T-cell (primary cell): ENCODE data around the gene PLEKHG5. TPM values are rescaled to one million over a fixed set of nuclear protein-coding genes. Genes with fewer than 3 reads are reported as not detected.

ENCODE experiments used
- ATAC-seq, 4 experiments: fragments of 200-7000 bp in 3 of 4; fragments of 150-1000 bp in 1 of 4; cut with Tn5 transposase; replicated peaks in 1 of 4; 1 replicate in 3 of 4; 2 replicates in 1 of 4; pipeline ENCODE4 v1.10.0; 2021; ENCODE audit warnings: moderate library complexity in 3 of 4, mild to moderate bottlenecking in 2 of 4, moderate number of reproducible peaks in 1 of 4
- CTCF ChIA-PET, 2 donors: fragments of 300-600 bp; sonication (Branson Sonifier 250); formaldehyde crosslinking; loops; one replicate each; lab custom pipeline; 2022; ENCODE audit warnings: antibody characterized with exemption in 2 of 2; lab: Charles Lee
- POLR2A ChIA-PET, 2 donors: fragments of 300-600 bp; sonication (Branson Sonifier 250); formaldehyde crosslinking; loops; one replicate each; lab custom pipeline; 2022; ENCODE audit warnings: antibody characterized with exemption in 2 of 2; lab: Charles Lee
- DNase-seq, 35 experiments: peaks; one replicate each; pipeline versions ENCODE4 v3.0.0 to v3.0.0-alpha.2; 2013 to 2023
- H3K27ac ChIP-seq: one replicate; pipeline ENCODE4 v1.5.1; 2013; ENCODE audit warnings: low read length
- H3K27me3 ChIP-seq, 2 experiments: replicated peaks in 1 of 2; 1 replicate in 1 of 2; 2 replicates in 1 of 2; pipeline versions ENCODE4 v1.6.1 to v1.7.0; 2013; ENCODE audit warnings: low read length in 1 of 2, mixed read lengths in 1 of 2; ENCODE audit not compliant: control insufficient read depth in 2 of 2, insufficient read depth in 2 of 2; ENCODE audit errors: extremely low read depth in 1 of 2
- H3K36me3 ChIP-seq, 2 donors: 1 replicate in 1 of 2; 2 replicates in 1 of 2; pipeline versions ENCODE4 v1.6.1 to v1.7.0; 2013; ENCODE audit warnings: low read length in 1 of 2; ENCODE audit not compliant: control insufficient read depth in 2 of 2, insufficient read depth in 1 of 2; ENCODE audit errors: extremely low read depth in 1 of 2
- H3K4me1 ChIP-seq, 2 experiments: 1 replicate in 1 of 2; 2 replicates in 1 of 2; pipeline versions ENCODE4 v1.6.1 to v1.7.0; 2013; ENCODE audit warnings: low read length in 2 of 2, mixed read lengths in 1 of 2; ENCODE audit not compliant: insufficient read depth in 2 of 2, control insufficient read depth in 1 of 2; ENCODE audit errors: extremely low read depth in 1 of 2
- H3K4me3 ChIP-seq, 2 donors: 1 replicate in 1 of 2; 2 replicates in 1 of 2; pipeline versions ENCODE4 v1.5.1 to v1.7.0; 2013; ENCODE audit warnings: mild to moderate bottlenecking in 2 of 2, low read length in 1 of 2, moderate library complexity in 1 of 2; ENCODE audit not compliant: control insufficient read depth in 1 of 2; ENCODE audit errors: extremely low read depth in 1 of 2
- H3K9me3 ChIP-seq: 2 replicates; pipeline ENCODE4 v1.7.0; 2013
- H3K27ac Mint-ChIP-seq, 2 donors: one replicate each; pipeline ENCODE4 v1.8.0; 2020 to 2021; ENCODE audit warnings: mild to moderate bottlenecking in 2 of 2, mixed read lengths in 2 of 2
- H3K27me3 Mint-ChIP-seq, 2 donors: one replicate each; pipeline ENCODE4 v1.8.0; 2021 to 2022; ENCODE audit warnings: mixed read lengths in 2 of 2
- H3K36me3 Mint-ChIP-seq: one replicate; pipeline ENCODE4 v1.8.0; 2021; ENCODE audit warnings: mixed read lengths
- H3K4me1 Mint-ChIP-seq, 3 donors: one replicate each; pipeline ENCODE4 v1.8.0; 2020 to 2022; ENCODE audit warnings: mixed read lengths in 3 of 3, mild to moderate bottlenecking in 1 of 3
- H3K4me3 Mint-ChIP-seq, 3 donors: one replicate each; pipeline ENCODE4 v1.8.0; 2020 to 2022; ENCODE audit warnings: mild to moderate bottlenecking in 3 of 3, mixed read lengths in 3 of 3, moderate library complexity in 3 of 3
- H3K9me3 Mint-ChIP-seq, 3 donors: one replicate each; pipeline ENCODE4 v1.8.0; 2020 to 2022; ENCODE audit warnings: mixed read lengths in 3 of 3
- WGBS: methylation state at CpG from one replicate; pipeline ENCODE4 v1.1.5; 2013; ENCODE audit warnings: missing lambda C conversion rate; ENCODE audit not compliant: insufficient coverage; 5-methylcytosine and 5-hydroxymethylcytosine counted together
- total RNA-seq, 35 experiments: library from RNA in 6 of 35; stranded (reverse) in 6 of 35; fragments of 120-200 nt in 1 of 35; gene quantifications; one replicate each; pipeline versions ENCODE4 v1.2.1 to v1.2.4 and lab custom pipeline; 2013 to 2026

Gene PLEKHG5
- total RNA-seq, 5 donors from 2014 or later (not counting 1 experiment from before 2014, with no cell fraction given): 7.1 to 18.2 (median 8.4) TPM

DNA sequence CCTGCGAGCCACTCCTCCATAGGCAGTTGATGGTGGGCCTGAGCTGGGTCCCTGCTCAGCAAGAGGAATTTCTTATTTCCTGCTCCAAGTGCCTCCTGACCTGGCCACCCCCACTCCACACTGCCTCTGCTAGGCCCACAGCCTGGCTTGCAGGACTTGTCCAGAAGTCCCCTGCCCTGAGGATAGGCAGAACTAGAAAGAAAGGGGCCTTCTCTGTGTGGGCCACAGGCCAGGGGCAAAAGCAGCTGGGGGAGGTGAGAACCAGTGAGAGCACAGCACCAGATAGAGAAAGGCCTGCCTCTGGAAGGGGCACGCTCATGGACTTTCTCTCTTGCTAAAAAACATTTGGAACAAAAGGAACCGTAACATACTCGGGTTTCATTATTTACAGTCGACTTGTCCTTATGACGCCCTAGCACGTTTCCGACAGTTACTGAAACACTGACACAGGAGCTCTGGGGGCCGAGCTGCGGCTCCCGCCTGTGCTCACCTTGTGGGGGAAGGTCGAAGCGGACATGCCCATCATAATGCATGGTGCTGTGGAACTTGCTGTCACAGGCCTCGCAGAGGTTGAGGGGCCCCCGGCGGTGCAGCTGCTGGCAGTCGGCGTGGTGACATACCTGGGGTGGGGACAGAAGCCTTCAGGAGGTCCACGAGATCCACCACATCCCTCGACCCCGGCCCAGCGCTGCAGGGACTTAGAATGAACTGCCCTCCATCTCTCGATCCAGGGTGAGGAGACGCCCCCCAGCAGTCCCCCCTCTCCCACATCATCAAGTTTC, 14.2 kb downstream of the PLEKHG5 start:
- ATAC-seq: no peak
- ChIA-PET POLR2A (no interaction called here), CTCF (no interaction called here)
- Mint-ChIP-seq H3K36me3 (no peaks in the 10 kb centered on the region), H3K4me3 (no peak overlapping the region), H3K9me3 (no peaks in the 10 kb centered on the region), H3K27me3 (no peaks in the 10 kb centered on the region), H3K4me1 (peaks cover 4 to 7% (median 6%) of the 10 kb centered on the region in 3 donors), H3K27ac (no peak overlapping the region)
- no peaks in the 10 kb centered on the region for H3K9me3 ChIP-seq
- H3K27me3 ChIP-seq: peaks cover 2 to 13% of the 10 kb centered on the region in 2 experiments
- 81% methylated on average over 18 of the region's 24 CpGs for WGBS
- peaks cover 0 to 10% of the 10 kb centered on the region in 2 experiments for H3K4me1 ChIP-seq
- no peak overlapping the region for H3K4me3 ChIP-seq
- no peaks in the 10 kb centered on the region for H3K36me3 ChIP-seq
- DNase-seq: no peak
- H3K27ac ChIP-seq: no peak overlapping the region

DNA sequence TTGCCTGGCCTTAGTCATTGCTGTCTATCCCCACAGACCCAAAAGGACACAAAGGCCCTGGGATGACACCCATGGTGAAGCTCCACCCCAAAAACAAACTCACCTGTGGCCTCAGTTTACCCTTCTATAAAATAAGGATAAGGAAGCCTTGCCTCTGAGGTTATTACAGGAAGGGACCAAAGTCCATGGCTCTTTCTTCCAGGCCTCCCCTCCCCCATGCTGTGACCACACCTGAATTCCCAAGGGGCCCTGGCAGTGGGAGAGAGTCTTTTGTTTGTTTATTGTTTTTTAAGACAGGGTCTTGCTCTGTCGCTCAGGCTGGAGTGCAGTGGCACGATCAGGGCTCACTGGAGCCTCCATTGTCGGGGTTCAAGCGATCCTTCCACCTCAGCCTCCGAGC, 15.0 kb downstream of the PLEKHG5 start:
- Mint-ChIP-seq H3K36me3 (no peaks in the 10 kb centered on the region), H3K27me3 (no peaks in the 10 kb centered on the region), H3K4me1 (peaks cover 4 to 7% (median 6%) of the 10 kb centered on the region in 3 donors), H3K27ac (no peak overlapping the region), H3K4me3 (no peak overlapping the region), H3K9me3 (no peaks in the 10 kb centered on the region)
- Histone ChIP-seq H3K4me3 (no peak overlapping the region), H3K36me3 (no peaks in the 10 kb centered on the region), H3K27me3 (peaks cover 2 to 13% of the 10 kb centered on the region in 2 experiments), H3K4me1 (peaks cover 0 to 11% of the 10 kb centered on the region in 2 experiments), H3K9me3 (no peaks in the 10 kb centered on the region), H3K27ac (no peak overlapping the region)
- DNase-seq: no peak
- POLR2A ChIA-PET: no interaction called here
- WGBS: 96% methylated on average over 5 of the region's 5 CpGs
- CTCF ChIA-PET: no interaction called here
- ATAC-seq: no peak

DNA sequence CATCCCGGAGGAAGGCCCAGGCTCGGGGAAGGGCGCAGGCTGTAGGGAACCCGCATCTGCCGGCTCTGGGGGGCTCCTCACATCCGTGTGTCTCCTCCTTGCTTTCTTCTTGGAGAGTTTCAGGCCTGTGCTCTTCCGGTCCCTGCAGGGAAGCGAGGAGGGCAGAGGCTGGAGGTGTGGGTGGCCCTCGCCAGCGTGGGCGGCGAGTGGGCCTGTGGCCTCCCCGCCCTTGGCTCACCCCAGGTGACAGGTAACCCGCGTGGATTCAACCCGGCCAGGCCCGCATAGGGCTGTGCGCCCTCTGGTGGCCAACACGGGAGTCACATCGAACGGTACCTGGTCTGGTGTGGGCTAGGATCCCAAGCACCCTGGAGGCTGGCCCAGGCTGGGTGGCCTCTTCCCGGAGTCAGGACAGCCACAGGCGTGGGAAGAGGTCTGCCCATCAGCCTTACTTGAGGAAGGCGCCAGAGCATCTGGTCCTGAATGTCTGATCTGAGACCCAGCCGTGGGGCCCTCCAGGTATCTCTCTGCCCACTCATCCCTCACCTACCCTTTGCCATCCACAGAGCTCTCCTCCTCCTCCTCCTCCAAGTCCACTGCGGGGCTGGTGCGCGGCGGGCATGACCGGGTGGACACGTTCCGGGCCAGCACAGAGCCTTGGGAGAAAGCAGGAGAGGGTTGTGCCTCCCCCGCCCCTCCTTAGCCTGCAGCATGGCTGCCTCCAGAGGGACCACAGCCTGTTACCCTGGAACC, 15.9 kb downstream of the PLEKHG5 start:
- POLR2A ChIA-PET: no interaction called here

DNA sequence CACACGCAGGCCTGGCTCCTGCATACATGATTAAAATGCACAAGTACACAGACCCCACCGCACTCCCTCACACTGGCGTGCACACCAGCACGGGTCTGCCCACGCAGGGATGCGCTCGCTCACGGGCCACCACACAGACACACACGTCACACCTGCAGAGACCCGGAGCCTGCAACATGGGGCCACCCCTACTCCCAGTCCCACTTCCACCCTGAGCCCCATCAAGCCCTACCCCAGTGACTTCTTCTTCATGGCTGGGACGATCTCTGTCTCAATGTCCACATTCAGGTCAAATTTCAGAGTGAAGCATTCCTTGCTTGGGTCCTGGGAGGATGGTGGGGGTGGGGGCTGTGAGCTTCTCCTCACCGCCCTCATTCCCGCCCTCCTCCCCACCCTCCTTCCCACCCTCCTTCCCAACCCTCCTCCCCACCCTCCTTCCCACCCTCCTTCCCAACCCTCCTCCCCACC, 16.6 kb downstream of the PLEKHG5 start:
- Mint-ChIP-seq H3K4me1 (peaks cover 4 to 7% (median 6%) of the 10 kb centered on the region in 3 donors), H3K27ac (no peak overlapping the region), H3K36me3 (no peaks in the 10 kb centered on the region), H3K4me3 (no peak overlapping the region), H3K27me3 (no peaks in the 10 kb centered on the region), H3K9me3 (no peaks in the 10 kb centered on the region)
- Histone ChIP-seq H3K27me3 (peaks cover 2 to 8% of the 10 kb centered on the region in 2 experiments), H3K9me3 (no peaks in the 10 kb centered on the region), H3K4me3 (no peak overlapping the region), H3K27ac (no peak overlapping the region), H3K4me1 (peaks cover 0 to 11% of the 10 kb centered on the region in 2 experiments), H3K36me3 (no peaks in the 10 kb centered on the region)
- WGBS: 88% methylated on average over 9 of the region's 13 CpGs
- CTCF ChIA-PET: interaction anchor here in 1 of 2 donors (1.0 kb wide), 1 partner anchor 51 kb away, joined by 3 read pairs; no protein-coding TSS in a partner anchor
- POLR2A ChIA-PET: no interaction called here
- no peak for ATAC-seq
- DNase-seq: no peak

More for the DNA sequence above, 15.9 kb downstream of the PLEKHG5 start:
- Histone ChIP-seq H3K27me3 (peaks cover 2 to 8% of the 10 kb centered on the region in 2 experiments), H3K4me3 (no peak overlapping the region), H3K36me3 (no peaks in the 10 kb centered on the region), H3K9me3 (no peaks in the 10 kb centered on the region), H3K4me1 (peaks cover 0 to 11% of the 10 kb centered on the region in 2 experiments), H3K27ac (no peak overlapping the region)
- Mint-ChIP-seq H3K9me3 (no peaks in the 10 kb centered on the region), H3K4me3 (no peak overlapping the region), H3K36me3 (no peaks in the 10 kb centered on the region), H3K27ac (peak overlapping the region in 1 of 2 donors; percentile 52), H3K4me1 (peaks cover 4 to 7% (median 6%) of the 10 kb centered on the region in 3 donors), H3K27me3 (no peaks in the 10 kb centered on the region)
- CTCF ChIA-PET: interaction anchor here in 1 of 2 donors (1.0 kb wide), 1 partner anchor 52 kb away, joined by 3 read pairs; no protein-coding TSS in a partner anchor
- WGBS: 7% methylated on average over 18 of the region's 33 CpGs
- ATAC-seq (peak; percentile 88 to 97 (median 93)), DNase-seq (peak; percentile 52 to 88 (median 74))

DNA sequence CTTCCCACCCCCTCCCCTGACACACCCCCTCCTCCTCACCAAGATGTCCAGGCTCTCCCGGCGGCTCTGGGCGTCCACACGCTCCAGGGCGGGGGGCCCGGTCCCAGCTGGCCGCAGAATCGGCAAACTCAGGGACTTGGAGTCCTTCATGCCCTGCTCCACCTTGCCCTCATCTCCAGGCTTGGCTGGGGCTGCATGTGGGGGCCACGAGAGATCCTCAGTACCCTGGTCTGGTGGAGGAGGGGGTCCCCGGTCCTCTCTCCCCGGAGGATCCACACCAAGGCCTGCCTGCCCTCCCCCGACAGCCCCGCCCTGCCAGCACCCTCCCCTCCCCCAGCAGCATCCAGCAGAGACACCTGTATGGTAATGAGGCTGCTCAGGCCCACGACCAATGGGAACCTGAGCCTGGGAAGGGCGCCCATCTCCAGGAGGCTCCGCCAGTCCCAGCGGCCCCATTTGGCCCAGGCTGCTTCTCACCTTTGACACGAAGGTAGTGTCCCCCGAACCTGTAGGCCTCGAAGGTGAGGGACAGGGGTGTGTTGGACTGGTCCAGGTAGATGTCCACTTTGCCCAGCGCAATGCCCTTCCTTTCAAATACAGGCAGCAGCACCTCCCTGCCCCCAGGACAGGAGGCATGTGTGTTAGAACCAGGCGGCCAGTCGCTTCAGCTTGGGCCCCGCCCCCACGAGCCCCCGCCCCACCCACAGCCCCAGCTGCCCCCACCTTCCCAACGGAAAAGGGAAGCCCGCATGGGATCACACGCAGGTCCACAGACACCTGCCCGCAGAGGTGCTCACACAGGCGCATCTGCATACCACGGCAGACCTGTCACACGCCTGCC, 17.3 kb downstream of the PLEKHG5 start:
- H3K4me3 ChIP-seq: no peak overlapping the region
- H3K27ac ChIP-seq: no peak overlapping the region
- Mint-ChIP-seq H3K36me3 (no peaks in the 10 kb centered on the region), H3K27ac (no peak overlapping the region), H3K27me3 (no peaks in the 10 kb centered on the region), H3K4me3 (no peak overlapping the region), H3K4me1 (peaks cover 4 to 7% (median 6%) of the 10 kb centered on the region in 3 donors), H3K9me3 (no peaks in the 10 kb centered on the region)
- no peaks in the 10 kb centered on the region for H3K36me3 ChIP-seq
- ATAC-seq (no peak), DNase-seq (no peak)
- peaks cover 0 to 11% of the 10 kb centered on the region in 2 experiments for H3K4me1 ChIP-seq
- 90% methylated on average over 4 of the region's 33 CpGs for WGBS
- no peaks in the 10 kb centered on the region for H3K9me3 ChIP-seq
- H3K27me3 ChIP-seq: peaks cover 0 to 10% of the 10 kb centered on the region in 2 experiments
- POLR2A ChIA-PET: no interaction called here
- CTCF ChIA-PET: interaction anchor here in 1 of 2 donors (1.0 kb wide), 1 partner anchor 12 kb away, joined by 5 read pairs; no protein-coding TSS in a partner anchor
